NCI-H748 (cell line): ENCODE measurements around the gene FAM114A2.
"Not testable (repeated sequence)": the region's sequence is repeated elsewhere in the genome, so short reads cannot be mapped to it uniquely, and the experiment has no call there.

ENCODE experiments used
- DNase-seq: peaks from one replicate; lab custom pipeline; 2025; ENCODE audit not compliant: unreplicated experiment; lab: John Stamatoyannopoulos, UW

The FAM114A2 gene

DNA sequence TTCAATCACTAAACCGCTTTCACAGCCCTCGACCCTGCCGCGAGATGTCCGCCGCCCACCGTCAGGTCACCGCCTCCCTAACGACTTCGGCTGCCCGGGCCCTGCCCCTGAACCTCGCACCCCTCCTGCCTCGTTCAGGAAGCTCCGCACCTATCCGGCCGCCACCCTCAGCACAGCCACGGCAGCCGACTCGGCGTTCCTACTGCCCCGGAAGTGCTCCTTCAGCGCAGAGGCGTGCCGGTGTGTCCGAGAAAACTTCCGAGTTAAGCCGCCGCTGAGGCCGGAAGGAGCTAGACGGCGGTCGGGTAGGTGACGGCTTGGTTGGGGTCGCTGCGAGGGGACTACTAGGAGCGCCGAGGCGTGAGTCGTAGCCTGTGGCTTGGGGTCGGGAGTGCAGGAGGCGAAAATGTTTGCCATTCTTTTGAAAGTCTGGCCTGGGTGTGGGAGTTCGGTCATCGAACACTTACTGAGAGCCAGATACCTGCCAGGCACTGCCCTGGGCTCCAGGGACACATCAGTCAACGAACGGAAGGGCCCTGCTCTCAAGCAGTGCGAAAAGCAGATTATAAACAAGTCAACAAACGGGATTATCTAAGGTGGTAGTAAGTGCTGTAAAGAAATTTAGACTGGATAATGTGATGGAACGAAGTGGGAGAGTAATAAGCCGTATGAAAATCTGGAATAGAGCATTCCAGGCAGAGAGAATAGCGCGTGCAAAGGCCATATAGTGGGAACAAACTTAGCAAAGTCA is at the start of gene FAM114A2, which contains the start of gene MFAP3:
Gene FAM114A2 (minus strand): TSS at position 204 of the 751 bp plus-strand sequence. CDS start 3,957 bp downstream, outside the sequence.
Gene MFAP3 (plus strand): TSS at position 261 of the 751 bp plus-strand sequence. CDS start 10,756 bp downstream, outside the sequence.
- DNase-seq: peak; percentile 91

DNA sequence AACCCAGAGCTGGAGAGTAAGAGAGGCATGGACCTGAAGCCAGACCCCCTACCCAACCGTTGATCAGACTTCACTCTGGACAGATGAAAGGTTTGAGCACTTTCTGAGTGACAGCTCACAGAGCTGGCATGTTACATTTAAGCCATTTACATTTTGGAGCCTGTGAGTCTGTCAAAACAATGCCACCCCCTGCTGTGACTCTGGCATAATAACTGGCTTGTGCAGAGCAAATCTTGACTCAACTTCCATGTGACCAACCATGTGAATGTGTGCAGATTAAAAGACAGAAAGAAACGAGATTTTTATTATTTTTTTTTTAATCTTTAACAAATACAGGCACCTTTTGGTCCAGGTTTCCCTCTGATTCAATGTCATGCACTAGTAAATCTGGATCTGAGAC is 48.5 kb upstream of the FAM114A2 start:
- peak; percentile 86 for DNase-seq

DNA sequence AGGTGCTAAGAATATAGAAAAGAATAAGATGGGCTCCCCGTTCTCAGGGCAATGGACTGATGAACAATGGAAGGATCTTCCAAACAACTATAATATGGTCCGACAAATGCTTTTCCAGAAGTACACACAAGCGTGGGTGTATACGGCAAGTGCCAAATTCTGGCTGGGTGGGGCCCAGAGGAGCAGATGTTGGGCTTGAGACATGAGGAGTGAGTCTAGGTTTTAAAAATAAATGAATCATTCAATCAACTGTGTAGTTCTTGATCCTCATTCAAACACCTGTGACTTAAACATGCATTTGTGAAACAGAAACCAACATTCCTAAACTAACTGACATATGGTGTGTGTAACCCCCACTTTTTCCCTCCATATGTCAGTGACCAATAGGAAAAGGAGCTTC is 47.9 kb upstream of the FAM114A2 start:
- DNase-seq: no peak

DNA sequence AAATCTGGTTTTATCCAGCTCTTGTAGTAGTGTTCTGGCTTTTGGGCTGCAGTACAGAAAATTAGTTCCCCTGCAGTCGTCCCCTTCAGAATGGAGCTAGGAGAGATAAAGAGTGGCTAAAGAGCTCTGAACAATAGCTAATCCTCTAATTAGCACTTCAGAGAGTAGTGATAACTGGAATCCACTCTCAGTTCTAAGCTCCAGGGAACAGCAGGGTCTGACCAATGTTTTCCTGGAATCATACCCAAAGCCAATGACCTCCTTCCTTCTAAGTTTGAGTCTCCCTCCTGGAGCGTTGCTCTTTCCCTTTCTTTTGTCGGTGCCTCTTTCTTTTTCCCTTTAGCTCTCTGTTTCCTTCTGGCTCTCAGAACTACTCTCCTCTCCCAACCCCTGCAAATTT is 47.4 kb upstream of the FAM114A2 start:
- DNase-seq: peak; percentile 51

DNA sequence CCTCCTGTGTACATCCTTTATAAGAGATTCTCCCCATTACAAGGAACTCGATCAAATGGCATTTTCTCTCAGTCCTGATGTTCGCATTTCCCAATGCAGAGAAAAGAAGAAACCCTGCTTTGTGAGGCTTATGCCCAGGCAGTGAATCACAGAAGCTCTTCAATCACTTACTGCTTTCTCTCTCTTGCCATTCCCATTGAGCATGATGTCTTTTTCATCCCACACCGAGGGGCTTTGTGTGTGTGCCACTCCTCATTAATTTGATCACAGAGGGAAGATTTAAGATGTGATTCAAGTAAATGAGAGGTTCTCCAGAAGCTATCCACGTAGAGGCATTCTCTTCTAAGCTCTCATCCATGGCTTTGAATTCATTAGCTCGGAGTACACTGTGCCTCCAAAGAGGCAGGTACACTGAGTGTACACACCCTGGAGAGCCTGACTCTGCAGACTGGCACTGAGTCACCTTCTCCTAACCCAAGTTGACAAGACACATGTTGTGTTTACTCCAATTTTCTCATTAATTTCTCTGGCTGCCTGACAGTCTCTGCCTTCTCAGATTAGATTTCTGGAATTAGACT is 45.4 kb upstream of the FAM114A2 start:
- DNase-seq: no peak

DNA sequence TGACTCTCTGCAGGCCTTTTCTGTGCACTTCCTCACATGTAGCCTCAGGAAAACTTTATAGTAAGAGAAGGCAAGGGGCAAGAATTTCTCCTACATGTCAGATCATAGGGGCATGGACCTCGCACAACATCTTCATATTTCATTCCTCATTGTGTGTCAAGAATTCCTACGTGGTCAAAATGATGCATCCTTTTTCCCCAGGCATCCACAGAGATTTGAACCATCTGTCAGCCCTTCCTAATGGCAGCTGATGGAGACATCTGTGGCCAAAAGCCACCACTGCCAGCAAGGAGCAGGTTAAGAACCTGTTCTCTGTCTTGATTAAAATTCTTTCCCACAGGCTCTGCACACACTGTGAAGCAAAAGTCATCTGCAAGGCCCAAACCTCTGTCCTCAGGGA is 42.5 kb upstream of the FAM114A2 start:
- DNase-seq: no peak

DNA sequence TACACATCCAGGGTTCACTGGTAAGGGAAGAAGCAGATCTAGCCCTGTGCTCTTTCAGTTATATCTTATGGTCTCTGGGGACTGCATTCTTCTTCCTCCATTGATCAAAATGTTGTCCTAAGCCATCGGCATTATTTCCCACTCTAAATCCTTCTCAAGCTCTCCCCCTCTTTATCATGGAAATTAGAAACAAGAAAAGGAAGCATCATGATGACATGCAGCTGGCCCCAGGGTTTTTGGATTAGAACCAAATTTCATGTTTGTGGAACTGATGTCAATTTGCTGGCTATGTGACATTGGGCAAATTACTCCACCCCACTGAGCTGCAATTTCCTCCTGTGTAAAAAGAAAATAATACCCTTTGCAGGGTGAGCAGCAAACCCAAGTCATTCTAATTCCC is 39.6 kb upstream of the FAM114A2 start:
- DNase-seq: peak; percentile 98

DNA sequence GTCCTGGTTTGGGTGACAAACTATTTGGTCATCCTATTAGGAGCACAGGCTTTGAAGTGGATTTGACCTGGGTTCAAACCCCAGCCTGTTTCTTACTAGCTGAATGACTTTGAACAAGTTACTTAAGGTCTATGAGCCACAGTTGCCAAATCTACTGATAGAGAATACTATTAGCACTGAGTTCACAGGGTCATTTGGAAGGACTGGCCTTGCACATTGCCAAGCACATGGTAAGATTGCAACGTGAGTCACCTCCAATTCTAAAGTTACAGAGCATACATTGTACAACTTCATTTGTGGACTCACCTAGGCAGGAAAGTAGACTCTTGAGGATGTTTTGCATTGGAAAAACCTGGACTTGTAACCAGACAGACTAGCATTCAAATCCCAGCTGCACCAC is 39.0 kb upstream of the FAM114A2 start:
- DNase-seq: no peak

DNA sequence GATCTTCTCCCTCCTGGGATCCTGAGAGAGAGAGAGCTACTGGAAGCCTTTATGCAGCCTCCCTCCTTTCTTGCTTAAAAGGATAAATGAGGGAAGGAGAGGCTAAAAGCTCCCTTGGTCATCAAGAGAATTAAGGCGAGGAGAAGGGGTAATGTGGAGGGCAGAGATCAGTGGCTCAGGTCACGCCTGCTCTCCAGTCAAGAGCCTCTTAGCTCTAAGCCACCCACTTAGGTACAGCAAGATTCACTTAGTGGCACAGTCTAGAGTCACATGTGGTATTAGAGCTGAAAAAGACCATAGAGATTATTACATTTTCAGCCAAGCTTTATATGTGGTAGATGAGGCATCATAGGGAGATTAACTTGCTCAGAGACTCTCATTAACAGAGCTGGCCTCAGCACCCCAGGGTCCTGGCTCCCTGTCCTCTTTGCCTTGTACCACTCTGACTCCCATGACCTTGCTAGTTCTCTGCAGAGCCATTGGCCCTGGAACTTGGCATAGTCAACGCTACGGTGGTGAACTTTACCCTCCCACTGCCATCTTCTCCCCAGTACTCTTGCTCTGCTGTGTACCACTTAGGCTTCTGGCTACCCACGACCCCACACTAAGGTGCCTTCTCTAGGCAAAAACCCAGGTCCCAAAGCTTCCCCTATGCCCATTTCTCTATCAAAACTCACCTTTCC is 37.7 kb upstream of the FAM114A2 start:
- DNase-seq: no peak

DNA sequence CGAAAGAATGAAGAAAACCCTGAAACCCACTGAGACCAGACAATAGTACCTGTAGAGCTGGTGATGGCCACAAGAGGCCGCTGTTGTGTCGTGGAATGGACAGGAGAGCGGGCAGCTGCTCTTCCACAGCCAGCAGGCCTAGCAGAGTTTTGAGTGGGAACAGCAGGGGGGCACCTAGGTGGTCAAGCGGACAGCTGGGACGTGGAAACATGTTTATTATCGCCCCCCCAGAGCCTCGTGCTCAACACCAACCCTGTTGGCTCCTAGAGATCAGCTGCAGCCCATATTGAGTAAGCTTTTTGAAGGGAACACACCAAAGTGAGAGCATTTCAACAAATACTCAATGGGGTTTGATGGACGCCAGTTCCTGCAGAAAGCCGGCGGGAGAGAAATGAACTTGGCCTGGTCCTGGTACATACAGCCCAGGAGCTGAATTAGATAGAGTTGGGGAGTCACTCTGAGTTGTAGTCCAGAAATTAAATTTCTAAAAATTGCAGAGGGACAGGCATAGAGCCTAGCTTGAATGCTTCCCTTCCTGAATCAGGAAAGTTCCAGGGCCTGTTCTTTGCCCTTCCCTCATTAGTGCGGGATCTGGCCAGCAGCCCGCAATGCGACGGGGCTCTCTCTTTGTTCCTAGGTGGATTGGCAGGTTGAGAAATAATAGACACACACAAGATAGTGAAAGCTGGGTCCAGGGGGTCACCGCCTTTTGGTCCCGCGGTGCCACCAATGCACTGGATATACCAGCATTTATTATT is 33.9 kb upstream of the FAM114A2 start:
- DNase-seq: peak; percentile 73

DNA sequence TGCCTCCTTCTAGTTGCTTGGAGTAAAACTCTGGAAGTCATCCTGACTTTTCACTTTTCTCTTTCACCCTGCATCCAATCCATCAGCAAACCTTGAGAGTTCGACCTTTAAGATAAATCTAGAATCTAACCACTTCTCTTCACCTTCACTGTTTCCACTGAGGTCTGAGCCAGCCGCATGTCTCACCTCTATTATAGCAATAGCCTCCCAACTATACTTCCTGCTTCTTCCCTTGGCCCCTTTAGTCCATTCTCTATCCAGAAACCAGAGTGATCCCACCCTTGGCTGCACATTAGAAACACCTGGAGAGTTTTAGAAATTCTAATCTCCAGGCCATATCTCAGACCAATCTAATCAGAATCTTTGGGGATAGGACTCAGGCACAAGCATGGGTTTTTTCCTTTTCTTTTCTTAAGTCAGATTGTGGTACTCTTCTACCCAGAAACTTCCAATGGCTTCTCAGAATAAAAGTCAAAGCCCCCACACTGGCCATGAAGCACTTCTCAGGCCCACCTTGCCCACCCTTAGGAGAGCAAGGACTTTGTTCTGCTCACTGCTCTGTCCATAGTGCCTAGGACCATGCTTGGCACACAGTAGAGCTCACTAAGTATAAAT is 33.2 kb upstream of the FAM114A2 start:
- no peak for DNase-seq

DNA sequence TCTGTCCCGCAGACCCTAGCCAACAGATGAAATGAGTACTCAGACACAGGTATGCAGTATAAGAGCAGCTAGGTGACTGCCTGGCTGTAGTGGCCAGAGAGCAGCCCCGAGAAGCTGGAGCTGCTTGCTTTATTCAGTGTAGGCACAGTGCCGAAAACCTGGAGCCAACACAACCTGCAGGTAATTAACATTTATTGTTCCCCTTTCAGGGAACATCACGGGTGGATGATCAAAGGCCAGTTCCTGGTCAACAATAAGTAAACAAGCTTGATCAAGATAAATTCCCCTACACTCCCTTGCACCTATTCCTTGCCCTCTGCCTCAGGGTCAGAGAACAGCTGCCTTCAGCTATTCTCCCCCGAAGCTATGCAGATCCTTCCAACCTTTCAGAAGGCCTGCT is 31.1 kb upstream of the FAM114A2 start:
- not testable (repeated sequence) for DNase-seq

DNA sequence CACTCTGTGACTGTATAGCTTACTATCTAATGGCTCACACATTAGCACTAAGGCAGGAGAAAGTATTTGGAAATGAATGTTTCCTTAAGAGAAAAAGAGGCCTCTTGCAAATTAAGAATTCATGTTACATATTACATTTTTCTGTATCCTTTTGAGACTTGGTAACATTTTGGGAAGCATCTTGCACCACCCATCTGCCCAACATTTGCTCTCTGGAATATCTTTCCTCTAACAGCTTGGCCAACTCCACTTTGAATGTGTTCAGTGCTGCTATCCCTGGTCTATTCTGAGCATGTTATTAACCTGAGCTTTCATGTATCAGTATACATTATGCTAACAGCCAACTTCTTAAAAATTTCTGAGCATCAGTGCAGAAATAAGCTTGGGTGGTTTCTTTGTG is 27.3 kb upstream of the FAM114A2 start:
- no peak for DNase-seq

DNA sequence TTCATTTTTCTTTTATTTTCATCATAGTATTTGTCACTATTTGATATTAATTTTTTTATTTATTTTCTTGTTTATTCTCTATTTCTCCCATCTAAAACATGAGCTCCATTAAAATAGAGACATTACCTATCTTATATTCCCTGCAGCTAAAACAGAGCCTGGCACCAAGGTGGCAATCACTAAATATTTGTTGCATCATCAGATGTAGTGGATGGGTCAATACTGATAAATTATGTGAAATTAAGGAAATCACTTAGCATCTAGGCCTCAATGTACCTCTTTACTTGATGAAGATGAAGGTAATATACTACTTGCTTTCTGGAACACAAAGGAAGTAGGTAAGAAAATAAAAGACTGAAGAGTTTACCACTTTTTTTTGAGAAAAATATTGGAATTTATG is 24.7 kb upstream of the FAM114A2 start:
- DNase-seq: no peak

DNA sequence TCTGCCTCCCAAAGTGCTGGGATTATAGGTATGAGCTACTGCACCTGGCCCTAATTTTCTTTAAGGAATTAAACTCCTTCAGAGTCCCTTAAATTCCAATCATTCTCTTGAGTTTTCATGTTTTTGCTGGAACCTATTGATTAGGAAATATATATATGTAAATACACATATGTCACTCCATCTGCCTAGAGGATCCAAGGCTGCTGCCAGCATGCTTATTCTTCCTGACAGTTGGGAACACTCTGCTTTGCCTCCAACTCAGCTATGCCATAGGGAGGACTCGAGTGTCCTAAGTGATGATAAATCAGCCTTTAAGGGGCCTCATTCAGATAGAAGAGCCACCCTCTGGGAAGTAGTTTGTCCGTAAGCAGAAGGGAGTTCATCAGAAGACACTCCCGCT is 21.9 kb upstream of the FAM114A2 start:
- DNase-seq: no peak

DNA sequence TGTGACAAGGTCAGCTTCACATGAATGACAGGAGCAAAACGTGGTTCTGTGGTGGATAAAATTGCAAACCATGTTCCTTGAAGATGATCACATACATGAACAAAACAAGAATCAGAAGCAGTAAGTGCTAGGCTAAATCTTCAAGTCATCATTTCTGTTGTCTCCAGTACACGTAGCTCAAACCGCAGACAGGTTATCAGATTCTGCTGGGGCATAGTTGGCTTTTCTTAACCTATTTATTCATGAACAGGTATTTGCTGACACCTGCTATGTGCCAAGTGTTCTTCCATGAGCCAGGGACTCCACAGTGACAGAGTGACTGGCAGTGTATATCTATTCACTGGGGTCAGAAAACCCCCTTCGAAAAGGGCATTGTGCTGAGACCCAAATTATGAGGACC is 20.9 kb upstream of the FAM114A2 start:
- DNase-seq: no peak

DNA sequence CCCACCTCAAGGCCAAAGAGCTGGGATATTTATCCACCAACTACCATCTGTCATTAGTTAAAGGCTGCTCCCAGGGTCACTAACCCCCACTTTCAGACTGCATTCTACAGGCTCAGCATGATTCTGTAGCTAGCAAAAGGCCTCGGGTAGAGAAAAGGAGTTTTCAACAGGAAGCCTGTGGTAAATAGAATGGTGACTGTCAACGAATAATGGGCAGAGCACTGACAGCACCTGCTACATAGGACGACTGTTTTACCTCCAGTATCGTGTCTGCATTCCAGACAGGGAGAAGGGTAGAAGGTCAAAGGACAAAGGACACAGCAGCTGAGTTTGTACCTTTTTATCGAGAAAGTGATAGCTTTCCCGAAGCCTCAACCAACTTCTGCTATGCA is 20.3 kb upstream of the FAM114A2 start:
- no peak for DNase-seq

DNA sequence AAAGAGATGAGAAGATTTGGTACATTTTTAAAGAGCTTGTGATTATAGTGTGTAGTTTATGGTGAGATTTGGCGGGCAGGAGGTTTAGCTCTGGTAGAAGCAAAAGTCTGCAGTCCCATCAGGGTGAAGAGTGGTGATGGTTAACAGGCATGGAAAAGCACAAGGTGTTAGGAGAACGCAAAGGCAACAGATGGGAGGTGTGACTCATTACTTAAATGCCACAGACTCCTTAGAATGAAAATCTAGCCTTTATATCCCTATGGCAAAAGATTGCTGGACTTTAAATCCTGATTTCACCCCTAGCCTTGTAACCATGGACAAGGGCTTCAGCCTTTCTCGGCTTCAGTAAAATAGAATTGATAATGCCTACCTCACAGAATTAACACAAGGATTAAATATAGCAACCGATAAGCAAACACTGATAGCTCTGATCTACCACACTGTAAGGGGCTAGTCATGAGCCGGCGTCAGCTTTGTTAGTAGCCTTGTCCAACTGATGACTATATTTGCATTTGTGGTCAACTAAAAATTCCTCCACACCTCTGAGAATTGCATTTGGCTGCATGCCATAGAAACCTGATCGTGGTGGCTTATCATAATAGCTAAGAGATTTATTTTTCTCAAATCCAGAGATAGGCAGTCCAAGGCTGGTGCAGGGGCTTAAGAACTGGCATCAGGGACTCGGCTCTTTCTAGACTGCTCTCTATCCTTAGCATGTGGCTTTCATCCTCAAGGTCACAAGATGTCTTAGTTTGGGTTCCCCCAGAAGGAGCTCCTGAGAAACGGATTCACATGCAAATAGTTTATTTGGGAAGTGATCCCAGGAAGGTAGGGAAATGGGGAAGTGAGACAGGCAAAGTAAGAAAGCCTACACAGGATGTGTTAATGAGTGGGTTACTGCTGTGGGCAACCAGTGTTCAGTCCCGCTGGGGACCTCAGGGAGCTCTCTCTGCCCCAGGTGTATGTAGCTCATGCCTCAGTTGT is 19.6 kb upstream of the FAM114A2 start:
- peak; percentile 31 for DNase-seq

DNA sequence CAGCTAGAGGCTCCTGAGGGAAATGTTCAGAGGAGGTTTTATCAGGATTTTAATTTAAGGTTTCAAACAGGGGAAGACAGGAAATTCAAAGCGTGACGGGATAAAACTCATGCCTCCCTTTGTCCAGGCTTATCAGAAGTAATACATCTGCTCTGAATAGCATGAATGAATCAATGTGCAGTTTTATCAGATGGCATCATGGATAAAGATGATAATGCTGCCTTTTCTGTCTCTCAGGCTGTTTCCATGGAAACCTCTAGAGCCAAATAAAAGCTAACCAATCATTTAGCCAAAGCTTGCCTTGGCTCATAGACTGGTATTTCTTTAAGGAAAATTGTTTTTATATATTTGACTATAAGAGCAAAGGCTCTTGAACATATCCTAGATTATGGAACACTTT is 16.5 kb upstream of the FAM114A2 start:
- peak; percentile 3 for DNase-seq

DNA sequence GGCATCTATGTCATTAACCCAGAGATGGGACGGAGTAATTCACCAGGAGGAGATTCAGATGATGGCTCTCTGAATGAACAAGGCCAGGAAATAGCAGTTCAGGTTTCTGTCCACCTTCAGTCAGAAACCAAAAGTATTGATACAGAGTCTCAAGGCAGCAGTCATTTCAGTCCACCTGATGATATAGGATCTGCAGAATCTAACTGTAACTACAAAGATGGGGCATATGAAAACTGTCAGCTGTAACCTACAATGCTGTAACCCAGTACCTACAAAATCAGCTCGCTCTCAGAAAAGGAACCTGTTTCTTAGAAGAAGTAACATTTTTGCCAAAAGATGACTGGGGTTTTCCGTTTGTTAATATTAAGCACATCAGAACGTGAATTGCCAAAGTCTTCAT is 14.8 kb upstream of the FAM114A2 start:
- DNase-seq: no peak
